Stimulated activated naive CD8-positive, alpha-beta T cell treated with anti-CD3 and anti-CD28 coated beads, Interleukin-15, Interleukin-2, amounts not matched to agents 100 ng/mL and 50 ng/mL, for 24 hours (primary cell): ENCODE measurements around the gene C13orf42.

Experiments used
- H3K27ac Mint-ChIP-seq: one replicate; pipeline ENCODE4 v1.8.0; 2021; ENCODE audit warnings: mild to moderate bottlenecking, mixed read lengths
- H3K27me3 Mint-ChIP-seq: one replicate; pipeline ENCODE4 v1.8.0; 2021; ENCODE audit warnings: mixed read lengths
- H3K36me3 Mint-ChIP-seq: one replicate; pipeline ENCODE4 v1.8.0; 2021; ENCODE audit warnings: low read depth, mixed read lengths
- H3K4me1 Mint-ChIP-seq: one replicate; pipeline ENCODE4 v1.8.0; 2021; ENCODE audit warnings: low read depth, mixed read lengths
- H3K4me3 Mint-ChIP-seq: one replicate; pipeline ENCODE4 v1.8.0; 2021; ENCODE audit warnings: mild to moderate bottlenecking, mixed read lengths
- H3K9me3 Mint-ChIP-seq: one replicate; pipeline ENCODE4 v1.8.0; 2021; ENCODE audit warnings: mixed read lengths

The C13orf42 gene

GRCh38 chr13:51040431-51040830 lies 70.6 kb downstream of the C13orf42 start:
- Mint-ChIP-seq H3K4me3 (no peak overlapping the region), H3K27me3 (no peaks in the 10 kb centered on the region), H3K27ac (no peak overlapping the region), H3K36me3 (no peaks in the 10 kb centered on the region), H3K4me1 (peaks cover 4% of the 10 kb centered on the region), H3K9me3 (no peaks in the 10 kb centered on the region)

- Mint-ChIP-seq H3K9me3 (no peaks in the 10 kb centered on the region), H3K27me3 (no peaks in the 10 kb centered on the region), H3K4me3 (no peak overlapping the region), H3K36me3 (no peaks in the 10 kb centered on the region), H3K4me1 (peaks cover 1% of the 10 kb centered on the region), H3K27ac (no peak overlapping the region)
Measured at GRCh38 chr13:51036418-51036817, 74.7 kb downstream of the C13orf42 start.

DNA sequence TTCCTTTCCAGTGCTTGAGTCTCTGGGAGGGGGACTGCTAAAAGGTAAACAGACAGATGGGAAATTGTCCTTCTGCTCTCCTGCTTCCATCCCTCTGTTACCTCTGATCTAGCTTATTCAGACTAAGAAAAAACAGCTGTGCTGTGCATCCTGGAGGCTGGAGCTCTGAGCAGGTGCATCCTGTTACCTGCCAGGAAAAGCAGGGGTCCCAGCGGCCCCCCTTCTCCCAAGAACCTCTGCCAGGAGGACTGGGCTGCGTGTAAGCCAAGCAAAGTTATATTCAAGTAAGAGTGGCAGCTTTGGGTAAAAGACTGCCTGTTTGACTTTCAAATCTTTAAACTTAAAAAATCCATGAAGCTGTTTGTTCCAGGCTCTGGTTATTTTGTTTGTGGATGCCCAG lies 75.1 kb downstream of the C13orf42 start:
- no peaks in the 10 kb centered on the region for H3K36me3 Mint-ChIP-seq
- no peaks in the 10 kb centered on the region for H3K27me3 Mint-ChIP-seq
- no peaks in the 10 kb centered on the region for H3K4me1 Mint-ChIP-seq
- H3K27ac Mint-ChIP-seq, result no peak overlapping the region
- H3K4me3 Mint-ChIP-seq, result no peak overlapping the region
- no peaks in the 10 kb centered on the region for H3K9me3 Mint-ChIP-seq

GRCh38 chr13:51035469-51035868 lies 75.6 kb downstream of the C13orf42 start:
- Mint-ChIP-seq H3K9me3 (no peaks in the 10 kb centered on the region), H3K36me3 (no peaks in the 10 kb centered on the region), H3K27ac (no peak overlapping the region), H3K4me1 (no peaks in the 10 kb centered on the region), H3K27me3 (no peaks in the 10 kb centered on the region), H3K4me3 (no peak overlapping the region)

DNA sequence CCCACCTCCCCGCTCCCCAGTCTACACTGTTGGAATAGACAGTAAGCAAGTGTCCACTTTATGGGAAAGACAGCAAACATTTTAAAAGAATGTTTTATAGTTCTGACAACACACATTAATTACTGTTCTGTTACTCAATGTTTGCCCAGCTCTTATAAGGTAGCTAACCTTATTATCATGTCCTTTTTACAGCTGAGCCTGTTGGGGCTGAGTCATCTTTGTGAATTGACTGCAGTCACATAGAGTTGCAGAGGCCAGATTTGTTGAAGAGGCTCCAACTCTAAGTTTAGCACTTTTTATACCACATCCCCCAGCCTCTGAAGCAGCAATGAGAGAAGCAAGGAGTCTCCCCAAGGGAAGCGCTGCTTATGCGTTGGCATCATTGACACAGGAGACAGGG lies 76.2 kb downstream of the C13orf42 start:
- H3K4me3 Mint-ChIP-seq, result no peak overlapping the region
- H3K9me3 Mint-ChIP-seq, result no peaks in the 10 kb centered on the region
- H3K27ac Mint-ChIP-seq, result no peak overlapping the region
- H3K27me3 Mint-ChIP-seq, result no peaks in the 10 kb centered on the region
- no peaks in the 10 kb centered on the region for H3K4me1 Mint-ChIP-seq
- H3K36me3 Mint-ChIP-seq, result no peaks in the 10 kb centered on the region

DNA sequence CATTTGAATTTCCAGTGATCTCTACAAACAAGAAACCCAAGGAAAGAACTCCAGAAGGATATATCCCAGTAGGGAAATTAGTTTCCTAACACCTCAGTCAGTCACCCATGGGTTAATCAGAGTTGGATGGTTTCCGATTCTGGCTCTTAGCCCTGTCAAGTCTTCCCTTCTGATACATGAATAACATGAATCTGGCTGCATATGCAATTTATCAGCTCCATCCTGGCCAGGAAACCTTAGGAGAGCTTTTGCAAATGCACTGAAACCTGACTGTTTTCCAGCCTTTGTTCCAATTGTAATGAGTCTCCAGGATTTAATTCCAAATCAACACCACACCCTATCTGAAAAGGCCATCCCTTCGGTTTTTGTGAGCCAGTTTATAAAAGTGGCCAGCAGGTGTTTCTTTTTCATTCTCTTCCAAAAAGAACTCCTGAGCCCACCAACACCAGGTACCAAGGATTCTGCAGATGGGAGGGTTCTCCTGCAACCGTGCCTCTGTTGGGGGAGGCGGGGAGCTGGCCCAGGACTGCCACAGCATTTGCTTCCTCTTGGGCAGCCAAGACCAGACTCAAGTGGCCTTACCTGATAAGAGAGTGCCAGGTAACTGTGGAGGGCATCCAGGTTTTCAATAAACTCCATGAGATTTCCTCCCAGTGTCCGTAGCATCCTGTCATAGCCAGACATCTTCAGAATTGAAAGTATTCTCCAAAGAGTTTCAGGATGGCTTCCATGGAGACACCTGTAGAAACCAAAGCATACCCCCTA lies 77.5 kb downstream of the C13orf42 start:
- Mint-ChIP-seq H3K27me3 (no peaks in the 10 kb centered on the region), H3K9me3 (no peaks in the 10 kb centered on the region), H3K4me1 (no peaks in the 10 kb centered on the region), H3K4me3 (no peak overlapping the region), H3K36me3 (no peaks in the 10 kb centered on the region), H3K27ac (no peak overlapping the region)

DNA sequence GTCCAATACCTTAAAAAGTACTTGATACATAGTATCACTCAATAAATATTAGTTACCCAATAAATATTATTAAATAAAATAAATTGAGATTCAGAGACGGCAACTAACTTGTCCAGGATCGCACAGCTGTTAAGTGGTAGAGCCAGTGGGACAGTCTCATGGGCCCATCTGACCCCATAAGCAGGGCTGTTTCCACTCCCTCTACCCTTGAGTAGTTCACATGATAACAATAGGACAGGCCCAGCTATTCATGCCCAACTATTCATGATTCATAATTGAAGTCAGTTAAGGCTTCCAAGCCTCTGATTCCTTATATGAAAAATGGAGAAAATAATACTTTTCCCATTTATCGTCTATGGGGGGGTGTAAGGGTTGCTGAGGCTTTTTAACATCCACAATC lies 78.2 kb downstream of the C13orf42 start:
- Mint-ChIP-seq H3K36me3 (no peaks in the 10 kb centered on the region), H3K4me1 (no peaks in the 10 kb centered on the region), H3K9me3 (no peaks in the 10 kb centered on the region), H3K4me3 (no peak overlapping the region), H3K27me3 (no peaks in the 10 kb centered on the region), H3K27ac (no peak overlapping the region)
